Measurements from ENCODE around the gene KMT2A. TPM values are rescaled to one million over a fixed set of nuclear protein-coding genes. Genes with fewer than 3 reads are reported as not detected.

KMT2A gene
- total RNA-seq, 1 donor from 2014 or later, result 78.8 TPM

GRCh38 chr11:118488480-118489109, 52.3 kb downstream of the KMT2A start:
- no peaks in the 10 kb centered on the region for H3K9me3 Mint-ChIP-seq
- peaks cover 7% of the 10 kb centered on the region for H3K36me3 Mint-ChIP-seq (ENCODE audit: low read depth)
- peak; percentile 78 for DNase-seq (ENCODE audit: low read depth, low spot score)
- H3K27me3 Mint-ChIP-seq (ENCODE audit: low read depth), result no peaks in the 10 kb centered on the region
- peak; percentile 93 for TF ChIP-seq CTCF (conservative IDR thresholded peaks at IDR 0.05)
- H3K27ac Mint-ChIP-seq (ENCODE audit: unreplicated experiment), result no peak overlapping the region
- no peak overlapping the region for H3K4me3 Mint-ChIP-seq
- no peaks in the 10 kb centered on the region for H3K4me1 Mint-ChIP-seq

DNA sequence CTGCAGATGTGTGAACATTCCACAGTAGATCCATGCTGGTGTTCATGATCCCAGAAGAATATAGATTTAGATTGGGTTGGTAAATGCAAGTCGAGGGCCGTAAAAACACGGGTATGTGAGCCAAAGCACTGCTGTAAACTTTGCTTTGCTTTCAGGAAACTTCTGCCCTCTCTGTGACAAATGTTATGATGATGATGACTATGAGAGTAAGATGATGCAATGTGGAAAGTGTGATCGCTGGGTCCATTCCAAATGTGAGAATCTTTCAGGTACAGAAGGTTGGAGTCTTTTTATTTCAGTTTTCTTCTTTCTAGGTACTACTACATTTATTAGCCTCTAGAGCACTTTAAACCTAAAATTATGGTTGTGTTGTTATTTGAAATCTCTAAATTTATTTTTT, 54.7 kb downstream of the KMT2A start:
- no peaks in the 10 kb centered on the region for H3K9me3 Mint-ChIP-seq
- TF ChIP-seq CTCF (conservative IDR thresholded peaks at IDR 0.05), result no peak
- DNase-seq (ENCODE audit: low read depth, low spot score), result no peak
- no peaks in the 10 kb centered on the region for H3K4me1 Mint-ChIP-seq
- peaks cover 12% of the 10 kb centered on the region for H3K36me3 Mint-ChIP-seq (ENCODE audit: low read depth)
- H3K27ac Mint-ChIP-seq (ENCODE audit: unreplicated experiment), result no peak overlapping the region
- H3K27me3 Mint-ChIP-seq (ENCODE audit: low read depth), result no peaks in the 10 kb centered on the region
- H3K4me3 Mint-ChIP-seq, result no peak overlapping the region

DNA sequence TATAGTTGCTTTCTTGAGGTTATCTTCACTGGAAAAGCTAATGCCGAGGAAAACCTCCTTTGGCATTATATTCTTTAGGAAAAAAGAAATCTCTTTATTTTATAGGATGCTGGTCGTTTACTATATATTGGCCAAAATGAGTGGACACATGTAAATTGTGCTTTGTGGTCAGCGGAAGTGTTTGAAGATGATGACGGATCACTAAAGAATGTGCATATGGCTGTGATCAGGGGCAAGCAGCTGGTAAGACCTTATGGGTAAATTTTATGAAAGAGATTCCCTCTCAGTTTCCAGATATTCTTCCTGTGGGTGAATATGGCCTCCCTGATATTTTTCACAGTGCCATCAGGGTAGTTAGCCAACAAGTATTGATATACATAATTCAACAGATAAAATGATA, 61.5 kb downstream of the KMT2A start:
- Mint-ChIP-seq H3K27ac (ENCODE audit: unreplicated experiment) (no peak overlapping the region), H3K4me1 (no peaks in the 10 kb centered on the region), H3K9me3 (no peaks in the 10 kb centered on the region), H3K4me3 (no peak overlapping the region), H3K27me3 (ENCODE audit: low read depth) (no peaks in the 10 kb centered on the region), H3K36me3 (ENCODE audit: low read depth) (peaks cover 35% of the 10 kb centered on the region)
- no peak for DNase-seq (ENCODE audit: low read depth, low spot score)
- TF ChIP-seq CTCF (conservative IDR thresholded peaks at IDR 0.05), result no peak

DNA sequence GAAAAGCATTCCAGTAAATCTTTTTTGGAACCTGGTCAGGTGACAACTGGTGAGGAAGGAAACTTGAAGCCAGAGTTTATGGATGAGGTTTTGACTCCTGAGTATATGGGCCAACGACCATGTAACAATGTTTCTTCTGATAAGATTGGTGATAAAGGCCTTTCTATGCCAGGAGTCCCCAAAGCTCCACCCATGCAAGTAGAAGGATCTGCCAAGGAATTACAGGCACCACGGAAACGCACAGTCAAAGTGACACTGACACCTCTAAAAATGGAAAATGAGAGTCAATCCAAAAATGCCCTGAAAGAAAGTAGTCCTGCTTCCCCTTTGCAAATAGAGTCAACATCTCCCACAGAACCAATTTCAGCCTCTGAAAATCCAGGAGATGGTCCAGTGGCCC, 66.9 kb downstream of the KMT2A start:
- no peak overlapping the region for H3K27ac Mint-ChIP-seq (ENCODE audit: unreplicated experiment)
- no peaks in the 10 kb centered on the region for H3K27me3 Mint-ChIP-seq (ENCODE audit: low read depth)
- DNase-seq (ENCODE audit: low read depth, low spot score), result no peak
- H3K9me3 Mint-ChIP-seq, result no peaks in the 10 kb centered on the region
- H3K4me1 Mint-ChIP-seq, result no peaks in the 10 kb centered on the region
- TF ChIP-seq CTCF (conservative IDR thresholded peaks at IDR 0.05), result no peak
- no peak overlapping the region for H3K4me3 Mint-ChIP-seq
- H3K36me3 Mint-ChIP-seq (ENCODE audit: low read depth), result peaks cover 55% of the 10 kb centered on the region

DNA sequence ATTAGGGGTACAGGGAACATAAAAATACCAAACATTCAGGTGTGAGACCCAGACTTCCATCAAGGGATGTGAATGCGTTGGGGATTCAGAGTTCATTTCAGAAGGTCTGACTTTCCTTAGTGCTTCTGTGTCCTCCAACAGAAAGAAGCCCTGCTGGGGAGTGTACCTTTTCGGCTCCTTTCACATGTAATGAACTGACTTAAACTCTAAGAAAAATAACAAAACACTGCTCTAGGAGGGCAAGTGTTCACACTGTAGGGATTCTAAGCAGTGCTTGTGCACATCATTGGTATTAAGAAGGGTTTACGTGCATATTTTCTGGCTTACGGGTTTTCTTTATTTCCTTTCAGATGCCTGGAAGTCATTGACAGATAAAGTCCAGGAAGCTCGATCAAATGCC, 75.3 kb downstream of the KMT2A start:
- Mint-ChIP-seq H3K9me3 (no peaks in the 10 kb centered on the region), H3K4me3 (no peak overlapping the region), H3K27me3 (ENCODE audit: low read depth) (no peaks in the 10 kb centered on the region), H3K36me3 (ENCODE audit: low read depth) (peaks cover 24% of the 10 kb centered on the region), H3K27ac (ENCODE audit: unreplicated experiment) (no peak overlapping the region), H3K4me1 (no peaks in the 10 kb centered on the region)
- no peak for DNase-seq (ENCODE audit: low read depth, low spot score)
- TF ChIP-seq CTCF (conservative IDR thresholded peaks at IDR 0.05), result no peak
